C4-2B (cell line): Measurements from ENCODE around the gene HK2.

Experiments used
- CTCF ChIP-seq: fragments of 450-650 bp; conservative IDR thresholded peaks from 2 replicates; pipeline ENCODE4 v1.5.1; 2017; ENCODE audit warnings: mild to moderate bottlenecking
- ZFX ChIP-seq: fragments of 450-650 bp; IDR thresholded peaks from 2 replicates; pipeline ENCODE4 v1.6.1; 2017

DNA sequence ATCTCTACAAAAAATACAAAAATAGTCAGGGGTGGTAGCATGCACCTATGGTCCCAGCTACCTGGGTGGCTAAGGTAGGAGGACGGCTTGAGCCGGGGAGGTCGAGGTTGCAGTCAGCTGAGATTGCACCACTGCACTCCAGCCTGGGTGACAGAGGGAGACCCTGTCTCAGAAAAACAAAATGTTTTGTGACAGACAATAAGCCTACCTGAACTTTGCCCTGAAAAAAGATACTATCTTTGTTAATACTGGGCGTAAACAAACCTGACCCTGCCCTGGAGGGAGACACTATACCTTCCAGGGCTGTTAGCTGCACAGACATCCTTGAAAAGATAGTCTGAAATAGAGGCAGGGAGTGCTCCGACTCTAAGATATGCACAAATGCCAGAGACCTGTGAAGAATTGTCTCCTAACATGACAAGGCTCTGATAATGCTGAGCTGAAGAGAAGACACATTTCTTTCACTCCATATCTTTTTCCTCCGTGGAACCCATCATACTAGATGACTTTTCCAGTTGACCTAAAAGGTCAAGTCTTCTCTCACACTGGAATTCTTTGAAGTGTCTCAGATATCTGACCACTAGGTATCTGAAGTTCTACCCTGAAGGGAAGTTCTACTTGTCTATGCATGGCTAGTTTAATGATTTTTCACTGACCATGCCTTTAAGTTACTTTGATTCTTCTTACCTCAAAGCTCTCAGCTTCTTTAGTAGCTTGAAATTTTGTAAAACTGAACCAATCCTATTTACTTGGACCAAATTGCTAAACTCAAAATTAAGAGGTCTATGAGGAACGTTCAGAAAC lies 20.9 kb upstream of the HK2 start:
- TF ChIP-seq ZFX (no peak), CTCF (no peak)
